ENCODE results near the gene SRMS. TPM values are rescaled to one million over a fixed set of nuclear protein-coding genes. Genes with fewer than 3 reads are reported as not detected.

The SRMS gene
- total RNA-seq, 2 experiments from 2014 or later: not detected

GRCh38 chr20:63493563-63494020 lies 54.0 kb downstream of the SRMS start:
- peaks cover 2% of the 10 kb centered on the region for H3K4me1 Mint-ChIP-seq

GRCh38 chr20:63492982-63493381 lies 54.6 kb downstream of the SRMS start:
- DNase-seq: no peak
- Mint-ChIP-seq H3K36me3 (ENCODE audit: low read depth) (no peaks in the 10 kb centered on the region), H3K4me1 (peaks cover 2% of the 10 kb centered on the region), H3K27ac (no peak overlapping the region), H3K27me3 (peaks cover 18% of the 10 kb centered on the region), H3K9me3 (no peaks in the 10 kb centered on the region), H3K4me3 (no peak overlapping the region)
- ChIA-PET CTCF (no interaction called here), POLR2A (no interaction called here)

More at GRCh38 chr20:63493563-63494020, 54.0 kb downstream of the SRMS start:
- H3K27ac Mint-ChIP-seq: no peak overlapping the region
- H3K27me3 Mint-ChIP-seq: peaks cover 20% of the 10 kb centered on the region
- no peak for DNase-seq
- H3K4me3 Mint-ChIP-seq: no peak overlapping the region
- POLR2A ChIA-PET: no interaction called here
- H3K9me3 Mint-ChIP-seq: no peaks in the 10 kb centered on the region
- CTCF ChIA-PET: no interaction called here
- no peaks in the 10 kb centered on the region for H3K36me3 Mint-ChIP-seq (ENCODE audit: low read depth)

GRCh38 chr20:63492518-63492917 lies 55.0 kb downstream of the SRMS start:
- Mint-ChIP-seq H3K36me3 (ENCODE audit: low read depth) (no peaks in the 10 kb centered on the region), H3K27ac (no peak overlapping the region), H3K9me3 (no peaks in the 10 kb centered on the region)

GRCh38 chr20:63491635-63492230 lies 55.8 kb downstream of the SRMS start:
- Mint-ChIP-seq H3K4me3 (no peak overlapping the region), H3K36me3 (ENCODE audit: low read depth) (no peaks in the 10 kb centered on the region), H3K27ac (no peak overlapping the region), H3K9me3 (no peaks in the 10 kb centered on the region), H3K4me1 (peaks cover 2% of the 10 kb centered on the region), H3K27me3 (peaks cover 7% of the 10 kb centered on the region)
- ChIA-PET POLR2A (no interaction called here), CTCF (no interaction called here)
- DNase-seq: no peak

More at GRCh38 chr20:63492518-63492917, 55.0 kb downstream of the SRMS start:
- peaks cover 2% of the 10 kb centered on the region for H3K4me1 Mint-ChIP-seq
- POLR2A ChIA-PET: no interaction called here
- CTCF ChIA-PET: no interaction called here
- DNase-seq: no peak
- H3K27me3 Mint-ChIP-seq: peaks cover 13% of the 10 kb centered on the region
- H3K4me3 Mint-ChIP-seq: no peak overlapping the region

- Mint-ChIP-seq H3K4me1 (no peaks in the 10 kb centered on the region), H3K9me3 (no peaks in the 10 kb centered on the region), H3K36me3 (ENCODE audit: low read depth) (no peaks in the 10 kb centered on the region), H3K27me3 (peaks cover 3% of the 10 kb centered on the region), H3K27ac (no peak overlapping the region), H3K4me3 (no peak overlapping the region)
- CTCF ChIA-PET: no interaction called here
- POLR2A ChIA-PET: no interaction called here
- no peak for DNase-seq
Observed at GRCh38 chr20:63491078-63491477, 56.5 kb downstream of the SRMS start.

Other genes with a start within 250 kb of the SRMS start
- gene CHRNA4, start 186.4 kb downstream of the SRMS start, total RNA-seq: not detected
- not detected for gene KCNQ2, start 75.1 kb downstream of the SRMS start, total RNA-seq
- 1 to 10 TPM; 2.0 to 2.6 TPM for gene EEF1A2, start 48.7 kb downstream of the SRMS start, total RNA-seq
- gene PPDPF, start 27.0 kb downstream of the SRMS start, total RNA-seq: 100 to 1,000 TPM; 228 to 232 TPM
- 1 to 10 TPM; 2.1 to 2.3 TPM for gene PTK6, start 10.4 kb downstream of the SRMS start, total RNA-seq
- under 1 TPM; 0.20 to 0.30 TPM for gene FNDC11, start 6.4 kb upstream of the SRMS start, total RNA-seq
- 100 to 1,000 TPM; 202 to 208 TPM for gene HELZ2, start 26.5 kb upstream of the SRMS start, total RNA-seq
- gene GMEB2, start 79.4 kb upstream of the SRMS start, total RNA-seq: 10 to 100 TPM; 17.9 to 18.5 TPM
- gene STMN3, start 105.7 kb upstream of the SRMS start, total RNA-seq: 10 to 100 TPM; 20.9 to 23.8 TPM
- gene RTEL1, start 110.6 kb upstream of the SRMS start, total RNA-seq: 10 to 100 TPM; 29.2 to 30.0 TPM
- gene TNFRSF6B, start 148.9 kb upstream of the SRMS start, total RNA-seq: not detected
- 10 to 100 TPM; 52.9 to 53.4 TPM for gene ARFRP1, start 160.2 kb upstream of the SRMS start, total RNA-seq
- gene ZGPAT, start 160.3 kb upstream of the SRMS start, total RNA-seq: 10 to 100 TPM; 41.6 to 42.8 TPM
- 100 to 1,000 TPM; 181 to 186 TPM for gene LIME1, start 188.9 kb upstream of the SRMS start, total RNA-seq
- gene SLC2A4RG, start 192.0 kb upstream of the SRMS start, total RNA-seq: 10 to 100 TPM; 88.3 to 90.4 TPM

Data from activated CD4-positive, alpha-beta memory T cell treated with anti-CD3 and anti-CD28 coated beads, Interleukin-2, amount 10 ng/mL, durations not matched to agents 7 days and 5 days (primary cell).